Loucy (cell line): ENCODE results near the gene GGACT.
"Not testable (repeated sequence)": the region's sequence is repeated elsewhere in the genome, so short reads cannot be mapped to it uniquely, and the experiment has no call there.

Experiments used
- H2AFZ ChIP-seq: fragments of 200-600 bp; sonication (generic); 2 replicates; pipeline ENCODE4 v1.6.0; 2016; ENCODE audit warnings: antibody characterized with exemption, mild to moderate bottlenecking, low read length, moderate library complexity
- H3F3A ChIP-seq: fragments of 200-600 bp; 2 replicates; pipeline ENCODE4 v1.6.0; 2016; ENCODE audit warnings: antibody characterized with exemption, low read depth, mild to moderate bottlenecking
- H3K27me3 ChIP-seq: fragments of 200-600 bp; sonication (generic); 2 replicates; pipeline ENCODE4 v1.6.1; 2014; ENCODE audit warnings: low read length, mild to moderate bottlenecking; ENCODE audit not compliant: insufficient read depth, poor library complexity, severe bottlenecking
- H3K36me3 ChIP-seq: fragments of 200-600 bp; sonication (generic); 2 replicates; pipeline ENCODE4 v1.6.1; 2016; ENCODE audit warnings: low read length; ENCODE audit not compliant: insufficient read depth
- H3K4me1 ChIP-seq: fragments of 200-600 bp; sonication (generic); 2 replicates; pipeline ENCODE4 v1.5.1; 2014; ENCODE audit warnings: low read length, mild to moderate bottlenecking; ENCODE audit not compliant: insufficient read depth, poor library complexity, severe bottlenecking
- H3K4me2 ChIP-seq: fragments of 200-600 bp; sonication (generic); 2 replicates; pipeline ENCODE4 v1.6.0; 2014; ENCODE audit warnings: antibody characterized with exemption, low read length, low read depth, mild to moderate bottlenecking; ENCODE audit not compliant: poor library complexity, severe bottlenecking
- H3K4me3 ChIP-seq: fragments of 200-600 bp; sonication (generic); 2 replicates; pipeline ENCODE4 v1.5.1; 2014; ENCODE audit warnings: low read length, mild to moderate bottlenecking, mixed read lengths; ENCODE audit not compliant: poor library complexity, severe bottlenecking
- H3K79me2 ChIP-seq: fragments of 200-600 bp; sonication (generic); 2 replicates; pipeline ENCODE4 v1.6.1; 2014; ENCODE audit warnings: low read length; ENCODE audit not compliant: insufficient read depth
- H3K9ac ChIP-seq: fragments of 200-600 bp; sonication (generic); 2 replicates; pipeline ENCODE4 v1.6.0; 2014; ENCODE audit warnings: mild to moderate bottlenecking, low read depth, low read length, moderate library complexity; ENCODE audit not compliant: poor library complexity, severe bottlenecking
- H3K9me2 ChIP-seq: fragments of 200-600 bp; sonication (generic); replicated peaks from 2 replicates; pipeline ENCODE4 v1.6.1; 2016; ENCODE audit warnings: low read depth, low read length, mixed read lengths
- H3K9me3 ChIP-seq: fragments of 200-600 bp; sonication (generic); 2 replicates; pipeline ENCODE4 v1.6.1; 2014; ENCODE audit warnings: mild to moderate bottlenecking, antibody characterized with exemption, low read length, low read depth; ENCODE audit not compliant: insufficient read depth
- H4K20me1 ChIP-seq: fragments of 200-600 bp; sonication (generic); 2 replicates; pipeline ENCODE4 v1.6.0; 2014; ENCODE audit warnings: antibody characterized with exemption, low read length, mild to moderate bottlenecking; ENCODE audit not compliant: insufficient read depth, poor library complexity, severe bottlenecking
- EZH2phosphoT487 ChIP-seq: fragments of 200-600 bp; IDR thresholded peaks from 2 replicates; pipeline ENCODE4 v1.6.1; 2018; ENCODE audit warnings: antibody characterized with exemption, mild to moderate bottlenecking, moderate library complexity, borderline replicate concordance
- TF ChIP-seq, protein P1 (sequence below): fragments of 200-600 bp; sonication (generic); conservative IDR thresholded peaks from 2 replicates; pipeline ENCODE4 v1.5.1; 2014; ENCODE audit warnings: mild to moderate bottlenecking, antibody characterized with exemption, low read length

The GGACT gene

DNA sequence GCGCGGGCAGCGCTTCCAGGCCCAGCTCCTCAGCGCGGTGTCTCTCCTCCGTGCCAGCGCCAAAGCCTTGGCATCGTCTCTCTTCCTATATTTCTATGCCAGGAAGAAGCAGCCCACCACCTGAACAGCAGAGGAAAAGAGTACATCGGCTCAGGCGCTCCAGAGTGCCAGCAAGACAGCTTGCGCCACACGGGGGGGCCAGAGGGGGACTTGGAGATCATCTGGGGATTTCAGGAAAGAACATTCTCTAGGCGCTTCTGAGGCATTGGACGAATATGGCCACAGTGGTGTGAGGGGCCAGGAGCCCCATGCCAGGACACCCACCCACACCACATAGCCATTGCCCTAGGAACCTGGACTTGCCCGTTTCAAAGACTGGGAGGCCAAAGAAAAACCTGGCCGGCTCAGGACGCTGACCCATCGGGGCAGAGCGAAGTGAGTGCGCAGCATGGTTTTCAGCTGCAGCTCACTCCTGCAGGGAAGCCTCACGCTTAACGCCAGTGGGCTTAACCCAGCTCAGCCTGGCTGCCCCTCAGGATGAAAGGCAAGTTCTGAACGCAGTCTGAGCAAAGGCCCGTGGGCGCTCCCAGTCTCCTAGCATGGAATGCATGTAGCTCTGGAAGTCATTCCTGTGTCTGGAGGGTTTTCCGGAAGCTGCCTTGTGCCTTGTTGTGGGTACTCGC is 62.1 kb downstream of the GGACT start:
- Histone ChIP-seq H3K9me2 (no peaks in the 10 kb centered on the region), H3K4me1 (peaks cover 11% of the 10 kb centered on the region), H2AFZ (no peak overlapping the region), H4K20me1 (peaks cover 19% of the 10 kb centered on the region), H3K9me3 (no peaks in the 10 kb centered on the region), H3K9ac (no peak overlapping the region), H3K4me2 (no peak overlapping the region), H3K27me3 (no peaks in the 10 kb centered on the region), H3F3A (no peaks in the 10 kb centered on the region), H3K4me3 (no peak overlapping the region), H3K79me2 (no peaks in the 10 kb centered on the region), H3K36me3 (no peaks in the 10 kb centered on the region; the same call in 1 of the 2 replicates)
- no peak for TF ChIP-seq EZH2phosphoT487
- TF ChIP-seq, protein P1, sequence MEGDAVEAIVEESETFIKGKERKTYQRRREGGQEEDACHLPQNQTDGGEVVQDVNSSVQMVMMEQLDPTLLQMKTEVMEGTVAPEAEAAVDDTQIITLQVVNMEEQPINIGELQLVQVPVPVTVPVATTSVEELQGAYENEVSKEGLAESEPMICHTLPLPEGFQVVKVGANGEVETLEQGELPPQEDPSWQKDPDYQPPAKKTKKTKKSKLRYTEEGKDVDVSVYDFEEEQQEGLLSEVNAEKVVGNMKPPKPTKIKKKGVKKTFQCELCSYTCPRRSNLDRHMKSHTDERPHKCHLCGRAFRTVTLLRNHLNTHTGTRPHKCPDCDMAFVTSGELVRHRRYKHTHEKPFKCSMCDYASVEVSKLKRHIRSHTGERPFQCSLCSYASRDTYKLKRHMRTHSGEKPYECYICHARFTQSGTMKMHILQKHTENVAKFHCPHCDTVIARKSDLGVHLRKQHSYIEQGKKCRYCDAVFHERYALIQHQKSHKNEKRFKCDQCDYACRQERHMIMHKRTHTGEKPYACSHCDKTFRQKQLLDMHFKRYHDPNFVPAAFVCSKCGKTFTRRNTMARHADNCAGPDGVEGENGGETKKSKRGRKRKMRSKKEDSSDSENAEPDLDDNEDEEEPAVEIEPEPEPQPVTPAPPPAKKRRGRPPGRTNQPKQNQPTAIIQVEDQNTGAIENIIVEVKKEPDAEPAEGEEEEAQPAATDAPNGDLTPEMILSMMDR, result no peak

DNA sequence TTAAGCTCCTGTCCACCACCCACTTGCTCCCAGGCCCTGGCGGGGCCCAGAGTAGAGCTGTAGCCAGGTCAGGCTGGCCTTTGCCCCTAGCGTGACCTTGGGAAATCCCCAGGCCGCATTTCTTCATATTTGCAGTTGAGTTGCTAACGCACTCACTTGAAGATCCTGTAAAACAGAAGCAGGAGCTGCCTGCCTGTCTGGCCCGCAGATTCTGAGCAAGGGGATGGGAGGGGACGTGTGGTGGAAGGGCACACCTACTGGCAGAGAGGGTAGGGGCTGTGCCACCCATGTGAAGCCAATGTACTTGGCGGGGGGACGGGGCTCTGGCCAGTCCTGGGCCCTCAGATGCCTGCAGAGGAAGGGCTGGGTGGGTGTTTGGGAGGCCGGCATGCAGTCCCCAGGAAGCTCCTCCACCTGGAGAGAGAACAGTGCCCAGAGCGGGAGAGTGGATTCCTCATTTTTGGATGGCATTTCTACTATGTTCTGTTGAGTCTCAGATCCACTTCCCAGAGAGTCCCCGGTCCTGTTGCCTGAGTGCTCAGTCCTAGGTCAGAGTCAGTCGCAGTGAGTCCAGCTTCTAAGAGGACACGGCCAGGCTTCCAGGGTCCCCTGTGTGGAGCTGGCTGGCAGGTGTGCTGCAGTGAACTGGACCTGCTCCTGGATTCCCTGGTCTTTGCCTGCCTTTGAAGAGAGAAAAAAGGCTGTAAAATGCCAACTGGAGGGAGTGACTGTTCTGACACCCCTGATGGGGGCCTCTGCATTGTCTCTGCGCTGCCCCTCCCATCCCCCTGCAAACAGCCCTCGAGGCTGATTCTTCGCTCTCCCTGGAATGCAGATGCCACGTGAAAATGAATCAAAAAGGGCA is 62.9 kb downstream of the GGACT start:
- Histone ChIP-seq H3K9me2 (no peaks in the 10 kb centered on the region), H4K20me1 (peaks cover 27% of the 10 kb centered on the region), H3K9ac (no peak overlapping the region), H3K4me3 (no peak overlapping the region), H3K79me2 (no peaks in the 10 kb centered on the region), H3F3A (no peaks in the 10 kb centered on the region), H3K9me3 (no peaks in the 10 kb centered on the region), H3K4me1 (peaks cover 18% of the 10 kb centered on the region), H3K27me3 (no peaks in the 10 kb centered on the region), H3K4me2 (no peak overlapping the region), H2AFZ (no peak overlapping the region), H3K36me3 (no peaks in the 10 kb centered on the region; the same call in 1 of the 2 replicates)
- TF ChIP-seq, protein P1, result no peak
- TF ChIP-seq EZH2phosphoT487, result no peak

DNA sequence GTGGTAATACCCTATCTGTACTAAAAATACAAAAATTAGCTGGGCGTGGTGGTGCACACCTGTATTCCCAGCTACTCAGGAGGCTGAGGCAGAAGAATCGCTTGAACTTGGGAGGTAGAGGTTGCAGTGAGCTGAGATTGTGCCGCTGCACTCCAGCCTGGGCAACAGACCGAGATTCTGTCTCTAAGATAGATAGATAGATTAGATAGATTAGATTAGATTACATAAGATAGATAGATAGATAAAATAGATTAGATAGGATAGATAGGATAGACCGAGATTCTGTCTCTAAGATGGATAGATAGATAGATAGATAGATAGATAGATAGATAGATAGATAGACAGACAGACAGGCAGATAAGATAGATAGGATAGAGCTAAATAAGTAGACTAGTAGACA is 63.9 kb downstream of the GGACT start:
- H3K9me3 ChIP-seq, H3F3A ChIP-seq, H3K4me2 ChIP-seq, H3K9ac ChIP-seq, H3K36me3 ChIP-seq, H3K27me3 ChIP-seq, H3K4me3 ChIP-seq, H3K9me2 ChIP-seq, H3K79me2 ChIP-seq, H2AFZ ChIP-seq: not testable (repeated sequence)
- peaks cover 27% of the 10 kb centered on the region for H4K20me1 ChIP-seq
- H3K4me1 ChIP-seq, result peaks cover 18% of the 10 kb centered on the region
